ENCODE results near the gene PLEKHF1. TPM values are rescaled to one million over a fixed set of nuclear protein-coding genes. Genes with fewer than 3 reads are reported as not detected.

The PLEKHF1 gene
- total RNA-seq, 2 experiments from 2014 or later = 20.1 to 20.9 TPM

GRCh38 chr19:29672319-29672932, 7.2 kb downstream of the PLEKHF1 start:
- CTCF ChIA-PET = interaction anchor here (1.0 to 4.1 kb wide), 14 partner anchors 7 to 66 kb away, joined by 3 to 25 read pairs (median 6); partner anchors contain the start of genes C19orf12, PLEKHF1 and POP4
- POLR2A ChIA-PET = interaction anchor here (0.8 to 2.3 kb wide), 12 partner anchors 9 to 272 kb away, joined by 3 to 12 read pairs (median 5); partner anchors contain the start of genes C19orf12 and POP4

- ChIA-PET POLR2A (interaction anchor here (0.6 to 2.3 kb wide), 13 partner anchors 8 to 272 kb away, joined by 3 to 12 read pairs (median 4); partner anchors contain the start of genes C19orf12, PLEKHF1 and POP4), CTCF (interaction anchor here (0.8 to 4.1 kb wide), 14 partner anchors 8 to 66 kb away, joined by 3 to 25 read pairs (median 6); partner anchors contain the start of genes C19orf12, PLEKHF1 and POP4)
These were observed 7.7 kb downstream of the PLEKHF1 start for GRCh38 chr19:29672933-29673336.

- CTCF ChIA-PET = interaction anchor here (0.8 to 4.1 kb wide), 11 partner anchors 8 to 67 kb away, joined by 3 to 25 read pairs (median 6); partner anchors contain the start of genes C19orf12, PLEKHF1 and POP4
- POLR2A ChIA-PET = interaction anchor here (0.6 to 2.3 kb wide), 9 partner anchors 9 to 271 kb away, joined by 3 to 10 read pairs (median 4); partner anchors contain the start of gene PLEKHF1
These were observed 8.4 kb downstream of the PLEKHF1 start for GRCh38 chr19:29673451-29674371.

- CTCF ChIA-PET = interaction anchor here (1.5 to 4.1 kb wide), 3 partner anchors 12 to 64 kb away, joined by 5 to 25 read pairs (median 6); no protein-coding TSS in a partner anchor
- POLR2A ChIA-PET = interaction anchor here (1.6 kb wide), 1 partner anchor 9 kb away, joined by 4 read pairs; the partner anchor contains the start of gene PLEKHF1
These were observed 9.3 kb downstream of the PLEKHF1 start for GRCh38 chr19:29674374-29675119.

- POLR2A ChIA-PET = no interaction called here
- CTCF ChIA-PET = interaction anchor here (1.2 to 4.1 kb wide), 4 partner anchors 13 to 64 kb away, joined by 3 to 25 read pairs (median 6); no protein-coding TSS in a partner anchor
These were observed 9.9 kb downstream of the PLEKHF1 start for GRCh38 chr19:29675120-29675649.

- ChIA-PET CTCF (interaction anchor here (1.2 to 1.6 kb wide), 3 partner anchors 13 to 19 kb away, joined by 3 to 6 read pairs (median 5); no protein-coding TSS in a partner anchor), POLR2A (no interaction called here)
These were observed 10.5 kb downstream of the PLEKHF1 start for GRCh38 chr19:29675650-29676186.

- ChIA-PET POLR2A (no interaction called here), CTCF (interaction anchor here (1.2 kb wide), 1 partner anchor 18 kb away, joined by 3 read pairs; no protein-coding TSS in a partner anchor)
These were observed 11.3 kb downstream of the PLEKHF1 start for GRCh38 chr19:29676586-29676985.

GRCh38 chr19:29677001-29677817, 11.9 kb downstream of the PLEKHF1 start:
- ChIA-PET POLR2A (interaction anchor here (0.6 kb wide), 1 partner anchor 37 kb away, joined by 3 read pairs; no protein-coding TSS in a partner anchor), CTCF (interaction anchor here (0.6 to 3.3 kb wide), 3 partner anchors 39 to 168 kb away, joined by 3 to 12 read pairs (median 3); no protein-coding TSS in a partner anchor)

GRCh38 chr19:29678484-29679106, 13.3 kb downstream of the PLEKHF1 start:
- ChIA-PET POLR2A (interaction anchor here (0.6 to 1.0 kb wide), 2 partner anchors 13 to 64 kb away, joined by 3 read pairs; partner anchors contain the start of gene PLEKHF1), CTCF (interaction anchor here (1.1 to 3.3 kb wide), 4 partner anchors 12 to 68 kb away, joined by 3 to 12 read pairs (median 4); partner anchors contain the start of gene PLEKHF1)

GRCh38 chr19:29679598-29680210, 14.4 kb downstream of the PLEKHF1 start:
- CTCF ChIA-PET = interaction anchor here (1.1 to 3.3 kb wide), 3 partner anchors 14 to 69 kb away, joined by 3 to 12 read pairs (median 3); partner anchors contain the start of gene PLEKHF1
- POLR2A ChIA-PET = interaction anchor here (0.6 to 1.0 kb wide), 2 partner anchors 11 to 14 kb away, joined by 3 read pairs; partner anchors contain the start of gene PLEKHF1

GRCh38 chr19:29680447-29680846, 15.2 kb downstream of the PLEKHF1 start:
- ChIA-PET POLR2A (interaction anchor here (0.6 to 1.9 kb wide), 4 partner anchors 8 to 54 kb away, joined by 3 to 8 read pairs (median 4); partner anchors contain the start of gene PLEKHF1), CTCF (interaction anchor here (2.2 to 3.3 kb wide), 2 partner anchors 8 to 70 kb away, joined by 12 to 14 read pairs; no protein-coding TSS in a partner anchor)

GRCh38 chr19:29680937-29681336, 15.7 kb downstream of the PLEKHF1 start:
- ChIA-PET POLR2A (interaction anchor here (0.7 to 1.9 kb wide), 3 partner anchors 9 to 54 kb away, joined by 4 to 8 read pairs (median 5); partner anchors contain the start of gene PLEKHF1), CTCF (interaction anchor here (0.9 to 2.2 kb wide), 4 partner anchors 8 to 15 kb away, joined by 3 to 14 read pairs (median 3); no protein-coding TSS in a partner anchor)

- POLR2A ChIA-PET = interaction anchor here (0.7 to 1.9 kb wide), 3 partner anchors 10 to 55 kb away, joined by 4 to 8 read pairs (median 5); partner anchors contain the start of gene PLEKHF1
- CTCF ChIA-PET = interaction anchor here (0.5 to 2.2 kb wide), 7 partner anchors 9 to 80 kb away, joined by 3 to 14 read pairs (median 3); no protein-coding TSS in a partner anchor
These were observed 16.4 kb downstream of the PLEKHF1 start for GRCh38 chr19:29681422-29682235.

- ChIA-PET POLR2A (interaction anchor here (1.9 kb wide), 1 partner anchor 10 kb away, joined by 8 read pairs; no protein-coding TSS in a partner anchor), CTCF (interaction anchor here (1.0 to 2.2 kb wide), 5 partner anchors 8 to 72 kb away, joined by 3 to 14 read pairs (median 3); no protein-coding TSS in a partner anchor)
These were observed 17.1 kb downstream of the PLEKHF1 start for GRCh38 chr19:29682236-29682895.

Data from activated CD8-positive, alpha-beta memory T cell treated with anti-CD3 and anti-CD28 coated beads for 36 hours (primary cell).